Stimulated activated memory B cell treated with anti-CD40 and anti-IgM and Interleukin-4, amounts not matched to agents 10 μg/mL and 1 μg/mL and 100 μg/mL, for 72 hours (primary cell): Measurements from ENCODE around the gene ATN1.
A peak's percentile ranks its signal among the peaks of the same experiment; 100 is the strongest.

ENCODE experiments used
- ATAC-seq: fragments of 150-1000 bp; cut with Tn5 transposase; 2 replicates; pipeline ENCODE4 v1.10.0; 2021
- H3K27ac Mint-ChIP-seq: one replicate; pipeline ENCODE4 v1.8.0; 2022; ENCODE audit warnings: mild to moderate bottlenecking, mixed read lengths
- H3K27me3 Mint-ChIP-seq: one replicate; pipeline ENCODE4 v1.8.0; 2022; ENCODE audit warnings: mixed read lengths
- H3K36me3 Mint-ChIP-seq: one replicate; pipeline ENCODE4 v1.8.0; 2022; ENCODE audit warnings: mixed read lengths
- H3K4me1 Mint-ChIP-seq: one replicate; pipeline ENCODE4 v1.8.0; 2022; ENCODE audit warnings: mixed read lengths
- H3K4me3 Mint-ChIP-seq: one replicate; pipeline ENCODE4 v1.8.0; 2022; ENCODE audit warnings: mild to moderate bottlenecking, moderate library complexity, mixed read lengths
- H3K9me3 Mint-ChIP-seq: one replicate; pipeline ENCODE4 v1.8.0; 2022; ENCODE audit warnings: mixed read lengths

Gene ATN1

DNA sequence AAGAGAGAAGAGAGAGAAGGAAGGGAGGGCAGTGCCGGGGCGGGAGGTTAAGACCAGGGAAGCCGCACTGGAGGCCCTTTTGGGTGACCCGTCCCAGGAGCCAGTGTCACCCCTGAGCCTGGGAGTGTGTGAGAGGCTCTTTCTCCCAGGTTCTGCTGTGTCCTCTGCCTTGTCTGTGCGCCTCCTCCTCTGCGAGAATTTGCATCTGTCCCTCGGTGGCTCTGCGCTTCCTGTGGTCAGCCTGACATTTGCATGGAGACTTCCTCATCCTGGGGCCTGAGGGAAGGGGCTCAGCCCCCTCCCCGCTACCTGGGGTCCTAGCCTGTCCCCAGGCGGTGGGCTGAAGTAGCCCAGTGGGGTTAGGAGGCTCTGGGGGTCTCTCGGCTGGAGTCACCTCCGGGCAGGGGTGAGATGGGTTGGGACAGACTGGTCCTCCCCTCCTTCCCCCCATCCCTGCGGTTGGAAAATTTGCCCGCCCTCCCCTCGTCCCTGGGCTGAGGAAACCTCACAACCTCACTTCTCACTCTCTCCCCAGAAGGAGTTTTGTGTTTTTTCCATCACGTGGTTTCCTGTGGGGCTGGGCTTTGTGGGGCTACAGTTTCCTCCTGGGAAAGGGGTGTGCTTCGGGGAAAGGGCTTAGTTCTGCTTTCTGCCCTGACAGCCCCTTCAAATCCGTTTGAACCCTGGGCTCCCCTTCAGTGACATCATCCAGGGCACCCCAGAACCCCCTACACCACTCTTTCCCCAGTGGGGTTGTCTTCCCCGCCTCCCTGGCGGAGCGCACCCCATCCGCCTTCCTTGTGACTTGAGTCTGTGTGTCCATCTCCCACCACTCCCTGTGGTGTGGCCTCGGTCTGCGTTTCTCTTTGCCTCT lies 25.9 kb downstream of the ATN1 start:
- no peaks in the 10 kb centered on the region for H3K27me3 Mint-ChIP-seq
- peak overlapping the region; percentile 96 for H3K4me3 Mint-ChIP-seq
- H3K9me3 Mint-ChIP-seq, result no peaks in the 10 kb centered on the region
- ATAC-seq, result peak; percentile 68
- H3K27ac Mint-ChIP-seq, result peak overlapping the region; percentile 98
- H3K36me3 Mint-ChIP-seq, result peaks cover 65% of the 10 kb centered on the region
- H3K4me1 Mint-ChIP-seq, result peaks cover 88% of the 10 kb centered on the region

- H3K9me3 Mint-ChIP-seq, result no peaks in the 10 kb centered on the region
Observed at GRCh38 chr12:6954316-6955107, 26.8 kb downstream of the ATN1 start.

GRCh38 chr12:6955108-6956020 lies 27.6 kb downstream of the ATN1 start:
- H3K27me3 Mint-ChIP-seq, result no peaks in the 10 kb centered on the region
- peak overlapping the region; percentile 98 for H3K27ac Mint-ChIP-seq
- H3K9me3 Mint-ChIP-seq, result no peaks in the 10 kb centered on the region
- H3K36me3 Mint-ChIP-seq, result peaks cover 80% of the 10 kb centered on the region
- peak overlapping the region; percentile 96 for H3K4me3 Mint-ChIP-seq
- peaks cover 88% of the 10 kb centered on the region for H3K4me1 Mint-ChIP-seq
- ATAC-seq, result no peak

More at GRCh38 chr12:6954316-6955107, 26.8 kb downstream of the ATN1 start:
- H3K27ac Mint-ChIP-seq, result peak overlapping the region; percentile 98
- peaks cover 73% of the 10 kb centered on the region for H3K36me3 Mint-ChIP-seq
- peaks cover 88% of the 10 kb centered on the region for H3K4me1 Mint-ChIP-seq
- peak overlapping the region; percentile 96 for H3K4me3 Mint-ChIP-seq
- no peaks in the 10 kb centered on the region for H3K27me3 Mint-ChIP-seq
- ATAC-seq, result no peak

DNA sequence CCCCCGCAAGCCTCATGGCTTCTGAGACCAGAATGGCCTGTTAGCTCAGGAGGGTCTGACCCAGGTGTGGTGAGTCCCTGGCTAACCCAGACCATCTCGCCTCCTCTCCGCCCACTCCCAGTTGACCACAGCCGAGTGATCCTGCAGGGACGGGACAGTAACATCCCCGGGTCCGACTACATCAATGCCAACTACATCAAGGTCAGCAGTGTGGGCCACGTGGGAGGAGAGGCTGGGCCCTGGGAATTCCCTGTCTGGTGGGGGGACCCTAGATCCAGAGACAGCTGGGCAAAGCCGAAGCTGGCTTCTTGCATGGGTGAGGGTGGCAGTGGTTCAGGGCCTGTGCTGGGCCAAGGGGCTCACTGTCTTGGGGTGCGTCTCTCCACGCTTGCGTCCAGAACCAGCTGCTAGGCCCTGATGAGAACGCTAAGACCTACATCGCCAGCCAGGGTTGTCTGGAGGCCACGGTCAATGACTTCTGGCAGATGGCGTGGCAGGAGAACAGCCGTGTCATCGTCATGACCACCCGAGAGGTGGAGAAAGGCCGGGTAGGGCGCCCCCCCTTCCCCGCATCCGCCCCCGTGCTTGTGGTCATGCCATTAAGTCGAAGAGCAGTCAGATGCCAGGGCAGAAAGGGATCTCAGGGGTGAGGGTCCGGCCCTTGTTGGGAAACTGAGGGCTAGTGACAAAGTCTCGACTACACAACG lies 28.4 kb downstream of the ATN1 start:
- no peak for ATAC-seq
- Mint-ChIP-seq H3K27ac (peak overlapping the region; percentile 98), H3K9me3 (no peaks in the 10 kb centered on the region), H3K36me3 (peaks cover 83% of the 10 kb centered on the region), H3K27me3 (no peaks in the 10 kb centered on the region), H3K4me1 (peaks cover 88% of the 10 kb centered on the region), H3K4me3 (peak overlapping the region; percentile 96)

DNA sequence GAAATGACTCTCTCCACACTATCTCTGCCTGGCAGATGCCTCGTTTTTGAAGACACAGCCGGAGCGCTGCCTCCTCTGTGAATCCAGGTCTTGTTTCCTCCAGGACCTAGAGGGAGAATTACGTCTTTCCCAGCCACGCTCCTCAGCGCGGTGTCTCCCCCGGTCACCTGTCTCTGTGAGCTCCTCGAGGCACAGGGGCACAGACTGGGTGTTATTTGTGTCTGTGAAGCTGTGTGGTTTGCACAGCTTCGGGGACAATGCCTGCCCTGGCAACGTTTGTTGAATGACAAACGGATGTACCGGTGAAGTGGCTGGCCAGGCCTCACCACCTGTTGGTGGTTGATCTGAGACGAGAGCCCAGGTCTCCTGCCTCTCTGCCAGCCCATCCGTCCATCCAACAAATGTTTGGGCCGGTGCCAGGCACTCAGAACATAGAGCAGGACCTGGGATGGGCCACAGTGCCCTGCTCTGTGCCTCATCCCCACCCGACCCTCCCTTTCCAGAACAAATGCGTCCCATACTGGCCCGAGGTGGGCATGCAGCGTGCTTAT lies 29.5 kb downstream of the ATN1 start:
- Mint-ChIP-seq H3K9me3 (no peaks in the 10 kb centered on the region), H3K4me1 (peaks cover 98% of the 10 kb centered on the region), H3K36me3 (peaks cover 76% of the 10 kb centered on the region), H3K4me3 (peak overlapping the region; percentile 96), H3K27me3 (no peaks in the 10 kb centered on the region), H3K27ac (peak overlapping the region; percentile 98)
- ATAC-seq, result no peak

DNA sequence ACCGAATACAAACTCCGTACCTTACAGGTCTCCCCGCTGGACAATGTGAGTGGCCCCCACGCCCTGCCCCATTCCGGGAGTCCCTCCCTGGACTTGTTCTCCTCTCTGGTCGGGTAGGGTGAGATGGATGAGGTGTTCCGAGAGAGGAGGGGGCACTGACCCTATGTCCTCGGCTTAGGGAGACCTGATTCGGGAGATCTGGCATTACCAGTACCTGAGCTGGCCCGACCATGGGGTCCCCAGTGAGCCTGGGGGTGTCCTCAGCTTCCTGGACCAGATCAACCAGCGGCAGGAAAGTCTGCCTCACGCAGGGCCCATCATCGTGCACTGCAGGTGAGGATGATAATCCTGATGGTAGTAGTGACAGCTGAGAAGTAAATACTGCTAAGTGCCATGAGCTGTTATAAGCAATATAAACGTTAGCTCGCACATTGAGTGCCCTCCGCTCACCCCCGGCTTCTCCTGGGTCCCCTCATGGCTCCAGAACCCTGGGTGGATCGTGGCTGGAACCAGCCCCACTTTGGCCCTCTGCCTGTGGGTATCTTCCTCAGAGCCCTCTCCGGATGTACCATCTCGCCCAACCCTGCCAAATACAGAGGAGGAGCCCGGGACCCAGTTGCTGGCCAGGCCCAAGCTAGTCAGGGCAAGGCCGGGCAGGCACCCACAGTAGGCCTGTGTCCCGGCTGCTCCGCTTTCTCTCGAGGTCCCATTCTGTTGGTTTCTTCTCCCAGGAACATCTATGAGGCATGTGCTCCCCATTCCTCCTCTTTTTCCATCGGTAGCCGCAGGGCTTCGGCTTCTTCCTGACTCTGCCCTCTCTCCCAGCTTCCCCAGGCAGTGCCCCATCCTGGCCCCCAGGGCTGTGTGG lies 30.2 kb downstream of the ATN1 start:
- peaks cover 99% of the 10 kb centered on the region for H3K4me1 Mint-ChIP-seq
- H3K27ac Mint-ChIP-seq, result peak overlapping the region; percentile 98
- H3K4me3 Mint-ChIP-seq, result peak overlapping the region; percentile 96
- H3K27me3 Mint-ChIP-seq, result no peaks in the 10 kb centered on the region
- no peaks in the 10 kb centered on the region for H3K9me3 Mint-ChIP-seq
- no peak for ATAC-seq
- H3K36me3 Mint-ChIP-seq, result peaks cover 68% of the 10 kb centered on the region

- Mint-ChIP-seq H3K4me1 (peaks cover 96% of the 10 kb centered on the region), H3K36me3 (peaks cover 62% of the 10 kb centered on the region), H3K27me3 (no peaks in the 10 kb centered on the region), H3K4me3 (peak overlapping the region; percentile 96), H3K9me3 (no peaks in the 10 kb centered on the region), H3K27ac (peak overlapping the region; percentile 98)
- no peak for ATAC-seq
Observed at GRCh38 chr12:6958609-6959057, 30.9 kb downstream of the ATN1 start.

DNA sequence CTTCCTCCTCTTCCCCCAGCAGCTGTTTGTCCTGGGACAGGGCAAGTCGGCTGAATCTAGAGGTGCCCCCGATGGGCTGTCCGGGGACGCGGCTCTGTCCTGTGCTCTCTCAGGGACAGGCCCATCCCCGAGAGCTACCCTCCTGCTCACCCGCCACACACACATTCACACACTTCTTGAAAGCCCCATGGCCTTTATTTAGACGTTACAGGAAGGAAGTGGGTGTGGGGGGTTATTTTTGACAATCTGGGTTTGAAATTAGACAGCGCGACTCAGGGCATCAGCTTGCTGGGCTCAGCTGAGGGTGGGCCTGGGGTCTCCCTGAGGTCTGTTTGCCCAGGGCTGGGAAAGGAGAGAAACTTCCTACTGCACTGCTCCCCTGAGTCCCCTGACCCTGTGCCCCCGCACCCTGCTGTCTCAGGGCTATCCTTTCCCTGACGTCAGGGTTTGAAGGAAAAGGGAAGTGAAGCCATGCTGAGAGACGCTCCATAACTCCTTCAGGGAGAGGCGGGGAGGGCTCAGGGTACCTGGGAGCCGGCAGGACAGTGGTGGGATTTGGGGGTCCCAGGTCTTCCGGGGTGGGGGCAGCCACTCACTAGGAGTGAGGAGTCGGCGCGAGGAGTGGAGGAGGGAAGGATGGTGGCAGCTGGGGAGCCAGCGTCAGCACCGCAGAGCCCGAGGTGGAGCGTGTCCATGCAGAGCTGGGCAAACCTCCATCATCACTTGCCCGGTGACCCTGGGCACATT lies 31.5 kb downstream of the ATN1 start:
- peaks cover 91% of the 10 kb centered on the region for H3K4me1 Mint-ChIP-seq
- no peaks in the 10 kb centered on the region for H3K9me3 Mint-ChIP-seq
- no peaks in the 10 kb centered on the region for H3K27me3 Mint-ChIP-seq

DNA sequence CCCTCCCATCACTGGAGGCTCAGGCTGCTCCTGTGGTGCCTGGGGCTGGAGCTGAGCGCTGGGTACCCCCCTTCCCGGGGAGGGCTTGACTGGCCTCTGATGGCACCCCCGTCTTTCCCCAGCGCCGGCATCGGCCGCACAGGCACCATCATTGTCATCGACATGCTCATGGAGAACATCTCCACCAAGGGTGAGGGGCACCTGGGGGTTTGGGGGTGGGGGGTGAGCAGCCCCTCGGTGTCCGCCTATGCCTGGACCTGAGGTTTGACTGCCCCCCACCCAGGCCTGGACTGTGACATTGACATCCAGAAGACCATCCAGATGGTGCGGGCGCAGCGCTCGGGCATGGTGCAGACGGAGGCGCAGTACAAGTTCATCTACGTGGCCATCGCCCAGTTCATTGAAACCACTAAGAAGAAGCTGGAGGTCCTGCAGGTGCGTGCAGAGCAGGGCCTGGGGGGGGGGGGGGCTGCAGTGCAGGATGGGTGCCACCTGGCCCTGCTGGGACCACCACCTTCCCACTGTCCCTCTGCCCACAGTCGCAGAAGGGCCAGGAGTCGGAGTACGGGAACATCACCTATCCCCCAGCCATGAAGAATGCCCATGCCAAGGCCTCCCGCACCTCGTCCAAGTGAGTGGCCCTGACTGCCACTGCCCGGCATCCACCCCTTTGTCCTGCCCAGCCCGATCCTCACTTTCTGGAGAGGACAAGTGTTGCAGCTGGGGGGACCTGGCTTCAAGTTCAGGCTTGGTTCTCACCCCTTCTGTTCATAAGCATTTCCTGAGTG lies 32.2 kb downstream of the ATN1 start:
- no peaks in the 10 kb centered on the region for H3K27me3 Mint-ChIP-seq

More for the DNA sequence above, 31.5 kb downstream of the ATN1 start:
- Mint-ChIP-seq H3K27ac (peak overlapping the region; percentile 98), H3K36me3 (peaks cover 56% of the 10 kb centered on the region), H3K4me3 (peak overlapping the region; percentile 96)
- ATAC-seq, result peak; percentile 80

DNA sequence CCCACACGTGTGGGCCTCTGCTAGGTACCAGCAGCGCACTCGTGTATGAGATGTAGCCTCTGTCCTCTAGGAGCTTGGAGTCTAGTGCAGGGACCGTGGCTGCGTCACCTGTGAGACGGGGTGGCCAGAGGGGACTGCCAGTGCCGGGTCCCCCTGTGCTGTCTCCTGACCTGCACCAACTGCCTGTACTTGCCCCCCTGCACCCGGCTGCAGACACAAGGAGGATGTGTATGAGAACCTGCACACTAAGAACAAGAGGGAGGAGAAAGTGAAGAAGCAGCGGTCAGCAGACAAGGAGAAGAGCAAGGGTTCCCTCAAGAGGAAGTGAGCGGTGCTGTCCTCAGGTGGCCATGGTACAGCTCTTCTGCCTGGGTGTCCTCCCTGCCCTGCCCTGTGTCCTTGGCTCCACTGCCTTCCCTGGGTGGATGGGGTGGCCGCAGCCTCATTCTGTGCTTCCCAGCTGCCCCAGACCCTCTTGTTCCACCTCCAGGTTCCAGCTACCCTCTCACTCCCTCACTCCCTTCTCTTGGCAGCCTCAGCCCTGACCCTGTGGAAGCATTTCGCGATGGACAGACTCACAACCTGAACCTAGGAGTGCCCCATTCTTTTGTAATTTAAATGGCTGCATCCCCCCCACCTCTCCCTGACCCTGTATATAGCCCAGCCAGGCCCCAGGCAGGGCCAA lies 33.0 kb downstream of the ATN1 start:
- Mint-ChIP-seq H3K4me1 (peaks cover 91% of the 10 kb centered on the region), H3K36me3 (peaks cover 48% of the 10 kb centered on the region), H3K27me3 (no peaks in the 10 kb centered on the region), H3K4me3 (peak overlapping the region; percentile 96), H3K9me3 (no peaks in the 10 kb centered on the region), H3K27ac (peak overlapping the region; percentile 98)
- ATAC-seq, result peak; percentile 49

More for the DNA sequence above, 32.2 kb downstream of the ATN1 start:
- H3K27ac Mint-ChIP-seq, result peak overlapping the region; percentile 98
- peak overlapping the region; percentile 96 for H3K4me3 Mint-ChIP-seq
- H3K4me1 Mint-ChIP-seq, result peaks cover 91% of the 10 kb centered on the region
- no peaks in the 10 kb centered on the region for H3K9me3 Mint-ChIP-seq
- H3K36me3 Mint-ChIP-seq, result peaks cover 48% of the 10 kb centered on the region
- no peak for ATAC-seq

DNA sequence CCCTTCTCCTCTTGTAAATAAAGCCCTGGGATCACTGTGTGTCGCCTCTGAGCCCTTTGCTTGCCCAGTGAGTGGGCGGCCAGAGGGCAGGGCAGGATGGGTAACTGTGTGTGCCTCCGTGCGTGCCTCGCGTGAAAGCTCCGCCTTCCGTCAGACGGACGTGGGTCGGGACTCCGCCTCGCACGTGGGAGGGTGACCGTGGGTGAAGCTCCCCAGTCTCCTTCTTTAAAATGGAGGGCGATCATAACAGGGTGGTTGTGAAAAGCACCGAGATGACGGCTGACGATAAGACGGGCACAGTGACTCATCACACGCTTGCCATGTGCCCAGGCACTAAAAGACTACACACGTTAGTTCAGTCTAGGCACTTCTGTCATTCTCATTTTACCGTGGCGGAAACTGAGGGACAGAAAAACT lies 33.5 kb downstream of the ATN1 start:
- ATAC-seq, result peak; percentile 63
- peak overlapping the region; percentile 96 for H3K4me3 Mint-ChIP-seq

More for the DNA sequence above, 33.5 kb downstream of the ATN1 start:
- no peaks in the 10 kb centered on the region for H3K27me3 Mint-ChIP-seq
- H3K9me3 Mint-ChIP-seq, result no peaks in the 10 kb centered on the region
- H3K27ac Mint-ChIP-seq, result peak overlapping the region; percentile 98
- H3K36me3 Mint-ChIP-seq, result peaks cover 46% of the 10 kb centered on the region
- H3K4me1 Mint-ChIP-seq, result peaks cover 88% of the 10 kb centered on the region
